ENCODE results near the gene POTEH. TPM values are rescaled to one million over a fixed set of nuclear protein-coding genes. Genes with fewer than 3 reads are reported as not detected.
"Not testable (repeated sequence)": the region's sequence is repeated elsewhere in the genome, so short reads cannot be mapped to it uniquely, and the experiment has no call there.

The POTEH gene
- not detected in 2 replicates for total RNA-seq

- not testable (repeated sequence) for DNase-seq
Observed at GRCh38 chr22:15689749-15690125, at the start of gene POTEH. POTEH (plus strand) TSS chr22:15690026; CDS start chr22:15690078, 52 bp downstream.

GRCh38 chr22:15642288-15642861 lies 47.5 kb upstream of the POTEH start:
- DNase-seq: not testable (repeated sequence)

GRCh38 chr22:15651954-15652353 lies 37.9 kb upstream of the POTEH start:
- not testable (repeated sequence) for DNase-seq

GRCh38 chr22:15652738-15653137 lies 37.1 kb upstream of the POTEH start:
- not testable (repeated sequence) for DNase-seq

GRCh38 chr22:15653241-15653640 lies 36.6 kb upstream of the POTEH start:
- not testable (repeated sequence) for DNase-seq

- not testable (repeated sequence) for DNase-seq
Observed at GRCh38 chr22:15661102-15661501, 28.7 kb upstream of the POTEH start.

GRCh38 chr22:15664682-15665081 lies 25.1 kb upstream of the POTEH start:
- not testable (repeated sequence) for DNase-seq

- DNase-seq: not testable (repeated sequence)
Observed at GRCh38 chr22:15665478-15665877, 24.3 kb upstream of the POTEH start.

GRCh38 chr22:15669430-15669829 lies 20.4 kb upstream of the POTEH start:
- not testable (repeated sequence) for DNase-seq

GRCh38 chr22:15679702-15680101 lies 10.1 kb upstream of the POTEH start:
- DNase-seq: not testable (repeated sequence)

GRCh38 chr22:15684115-15684514 lies 5.7 kb upstream of the POTEH start:
- DNase-seq: not testable (repeated sequence)

GRCh38 chr22:15684695-15685094 lies 5.1 kb upstream of the POTEH start:
- not testable (repeated sequence) for DNase-seq

GRCh38 chr22:15685641-15686040 lies 4.2 kb upstream of the POTEH start:
- DNase-seq: not testable (repeated sequence)

GRCh38 chr22:15687086-15687485 lies 2.7 kb upstream of the POTEH start:
- not testable (repeated sequence) for DNase-seq

GRCh38 chr22:15687676-15688075 lies 2.1 kb upstream of the POTEH start:
- not testable (repeated sequence) for DNase-seq

- not testable (repeated sequence) for DNase-seq
Observed at GRCh38 chr22:15688090-15688489, 1.7 kb upstream of the POTEH start.

GRCh38 chr22:15689012-15689748 lies 646 bp upstream of the POTEH start:
- DNase-seq: not testable (repeated sequence)

GRCh38 chr22:15713600-15713999 lies 23.8 kb downstream of the POTEH start:
- not testable (repeated sequence) for DNase-seq

- not testable (repeated sequence) for DNase-seq
Observed at GRCh38 chr22:15714125-15714524, 24.3 kb downstream of the POTEH start.

- DNase-seq: not testable (repeated sequence)
Observed at GRCh38 chr22:15721884-15722283, 32.1 kb downstream of the POTEH start.

- DNase-seq: not testable (repeated sequence)
Observed at GRCh38 chr22:15729209-15729917, 39.5 kb downstream of the POTEH start.

GRCh38 chr22:15731023-15731422 lies 41.2 kb downstream of the POTEH start:
- DNase-seq: not testable (repeated sequence)

- not testable (repeated sequence) for DNase-seq
Observed at GRCh38 chr22:15734411-15734810, 44.6 kb downstream of the POTEH start.
